HL-60 (cell line): ENCODE measurements around the gene L3MBTL4.

Experiments used
- DNase-seq, 2 experiments: peaks; one replicate each; pipeline ENCODE4 v3.0.0-alpha.2; 2010 to 2020; ENCODE audit warnings: low read depth in 1 of 2, low spot score in 1 of 2
- H3K27ac ChIP-seq: fragments of 250-450 bp; sonication (Bioruptor Pico); replicated peaks from 2 replicates; pipeline ENCODE4 v1.5.1; 2020; ENCODE audit warnings: mild to moderate bottlenecking, moderate library complexity
- H3K27me3 ChIP-seq: fragments of 250-450 bp; sonication (Bioruptor Pico); 2 replicates; pipeline ENCODE4 v1.5.1; 2021; ENCODE audit warnings: mild to moderate bottlenecking, moderate library complexity; ENCODE audit not compliant: insufficient read depth, poor library complexity, severe bottlenecking
- H3K4me3 ChIP-seq: replicated peaks from 2 replicates; pipeline ENCODE4 v1.5.1; 2011; ENCODE audit warnings: mild to moderate bottlenecking, control low read depth, low read length; ENCODE audit not compliant: insufficient read depth
- GABPA ChIP-seq: IDR thresholded peaks from 2 replicates; pipeline ENCODE4 v1.6.1; 2012; ENCODE audit warnings: low read depth
- POLR2AphosphoS5 ChIP-seq: IDR thresholded peaks from 2 replicates; pipeline ENCODE4 v1.6.1; 2012; ENCODE audit warnings: low read depth
- SPI1 ChIP-seq: IDR thresholded peaks from 2 replicates; pipeline ENCODE4 v1.6.1; 2012; ENCODE audit warnings: low read depth, mild to moderate bottlenecking, borderline replicate concordance
- TF ChIP-seq, protein P1 (sequence below): IDR thresholded peaks from one replicate; pipeline ENCODE4 v1.5.1; 2011; ENCODE audit warnings: low read length, control low read depth, inconsistent platforms; ENCODE audit not compliant: insufficient read depth
- TF ChIP-seq, protein P2 (sequence below): IDR thresholded peaks from 2 replicates; pipeline ENCODE4 v1.6.1; 2012; ENCODE audit warnings: low read depth; ENCODE audit not compliant: insufficient replicate concordance

The L3MBTL4 gene

DNA sequence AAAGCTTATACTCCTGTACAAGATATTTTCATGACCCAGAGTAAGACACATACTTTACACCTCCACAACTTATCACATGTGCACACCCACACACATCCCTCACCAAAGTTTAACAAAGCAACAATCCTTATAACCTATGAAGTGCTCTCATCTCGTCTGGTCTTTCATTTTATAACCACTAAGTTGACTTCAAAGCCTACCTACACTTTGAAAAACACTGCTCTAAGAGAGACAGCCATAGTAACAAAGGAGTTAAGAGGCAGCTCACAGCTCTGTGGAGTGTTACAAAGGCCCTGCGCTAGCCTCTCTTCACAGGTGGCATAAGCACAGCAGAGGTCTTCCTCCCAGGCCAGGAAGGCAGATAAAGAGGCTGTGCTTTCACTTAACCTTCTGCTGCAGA lies 449.7 kb downstream of the L3MBTL4 start:
- H3K27ac ChIP-seq, result no peak overlapping the region
- TF ChIP-seq, protein P1, sequence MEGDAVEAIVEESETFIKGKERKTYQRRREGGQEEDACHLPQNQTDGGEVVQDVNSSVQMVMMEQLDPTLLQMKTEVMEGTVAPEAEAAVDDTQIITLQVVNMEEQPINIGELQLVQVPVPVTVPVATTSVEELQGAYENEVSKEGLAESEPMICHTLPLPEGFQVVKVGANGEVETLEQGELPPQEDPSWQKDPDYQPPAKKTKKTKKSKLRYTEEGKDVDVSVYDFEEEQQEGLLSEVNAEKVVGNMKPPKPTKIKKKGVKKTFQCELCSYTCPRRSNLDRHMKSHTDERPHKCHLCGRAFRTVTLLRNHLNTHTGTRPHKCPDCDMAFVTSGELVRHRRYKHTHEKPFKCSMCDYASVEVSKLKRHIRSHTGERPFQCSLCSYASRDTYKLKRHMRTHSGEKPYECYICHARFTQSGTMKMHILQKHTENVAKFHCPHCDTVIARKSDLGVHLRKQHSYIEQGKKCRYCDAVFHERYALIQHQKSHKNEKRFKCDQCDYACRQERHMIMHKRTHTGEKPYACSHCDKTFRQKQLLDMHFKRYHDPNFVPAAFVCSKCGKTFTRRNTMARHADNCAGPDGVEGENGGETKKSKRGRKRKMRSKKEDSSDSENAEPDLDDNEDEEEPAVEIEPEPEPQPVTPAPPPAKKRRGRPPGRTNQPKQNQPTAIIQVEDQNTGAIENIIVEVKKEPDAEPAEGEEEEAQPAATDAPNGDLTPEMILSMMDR, result no peak
- TF ChIP-seq, protein P2, sequence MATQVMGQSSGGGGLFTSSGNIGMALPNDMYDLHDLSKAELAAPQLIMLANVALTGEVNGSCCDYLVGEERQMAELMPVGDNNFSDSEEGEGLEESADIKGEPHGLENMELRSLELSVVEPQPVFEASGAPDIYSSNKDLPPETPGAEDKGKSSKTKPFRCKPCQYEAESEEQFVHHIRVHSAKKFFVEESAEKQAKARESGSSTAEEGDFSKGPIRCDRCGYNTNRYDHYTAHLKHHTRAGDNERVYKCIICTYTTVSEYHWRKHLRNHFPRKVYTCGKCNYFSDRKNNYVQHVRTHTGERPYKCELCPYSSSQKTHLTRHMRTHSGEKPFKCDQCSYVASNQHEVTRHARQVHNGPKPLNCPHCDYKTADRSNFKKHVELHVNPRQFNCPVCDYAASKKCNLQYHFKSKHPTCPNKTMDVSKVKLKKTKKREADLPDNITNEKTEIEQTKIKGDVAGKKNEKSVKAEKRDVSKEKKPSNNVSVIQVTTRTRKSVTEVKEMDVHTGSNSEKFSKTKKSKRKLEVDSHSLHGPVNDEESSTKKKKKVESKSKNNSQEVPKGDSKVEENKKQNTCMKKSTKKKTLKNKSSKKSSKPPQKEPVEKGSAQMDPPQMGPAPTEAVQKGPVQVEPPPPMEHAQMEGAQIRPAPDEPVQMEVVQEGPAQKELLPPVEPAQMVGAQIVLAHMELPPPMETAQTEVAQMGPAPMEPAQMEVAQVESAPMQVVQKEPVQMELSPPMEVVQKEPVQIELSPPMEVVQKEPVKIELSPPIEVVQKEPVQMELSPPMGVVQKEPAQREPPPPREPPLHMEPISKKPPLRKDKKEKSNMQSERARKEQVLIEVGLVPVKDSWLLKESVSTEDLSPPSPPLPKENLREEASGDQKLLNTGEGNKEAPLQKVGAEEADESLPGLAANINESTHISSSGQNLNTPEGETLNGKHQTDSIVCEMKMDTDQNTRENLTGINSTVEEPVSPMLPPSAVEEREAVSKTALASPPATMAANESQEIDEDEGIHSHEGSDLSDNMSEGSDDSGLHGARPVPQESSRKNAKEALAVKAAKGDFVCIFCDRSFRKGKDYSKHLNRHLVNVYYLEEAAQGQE, result no peak
- no peak for TF ChIP-seq GABPA
- TF ChIP-seq SPI1, result no peak
- no peak for TF ChIP-seq POLR2AphosphoS5
- no peak overlapping the region for H3K4me3 ChIP-seq
- no peaks in the 10 kb centered on the region for H3K27me3 ChIP-seq
- no peak for DNase-seq

DNA sequence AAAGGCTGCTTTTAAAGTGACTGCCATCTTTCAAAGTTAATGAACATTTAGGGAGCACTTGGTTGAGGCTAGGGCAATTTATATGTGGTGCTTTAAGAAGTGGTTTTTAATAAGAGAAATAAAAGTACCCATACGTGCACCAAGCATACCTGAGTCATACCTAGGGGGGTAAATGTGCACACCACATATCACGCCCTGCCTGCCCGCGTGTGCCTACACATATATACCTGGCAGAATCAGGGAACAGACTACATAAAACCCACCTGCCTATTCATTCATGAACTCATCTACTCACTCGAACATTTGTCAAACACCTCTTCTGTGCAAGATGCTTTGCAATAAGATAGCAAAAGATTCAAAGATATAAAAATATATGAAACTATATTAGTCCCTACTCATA lies 450.1 kb downstream of the L3MBTL4 start:
- Histone ChIP-seq H3K27ac (no peak overlapping the region), H3K27me3 (no peaks in the 10 kb centered on the region), H3K4me3 (no peak overlapping the region)
- no peak for TF ChIP-seq POLR2AphosphoS5
- no peak for TF ChIP-seq GABPA
- TF ChIP-seq, protein P2, result no peak
- TF ChIP-seq, protein P1, result no peak
- no peak for TF ChIP-seq SPI1
- DNase-seq, result no peak

DNA sequence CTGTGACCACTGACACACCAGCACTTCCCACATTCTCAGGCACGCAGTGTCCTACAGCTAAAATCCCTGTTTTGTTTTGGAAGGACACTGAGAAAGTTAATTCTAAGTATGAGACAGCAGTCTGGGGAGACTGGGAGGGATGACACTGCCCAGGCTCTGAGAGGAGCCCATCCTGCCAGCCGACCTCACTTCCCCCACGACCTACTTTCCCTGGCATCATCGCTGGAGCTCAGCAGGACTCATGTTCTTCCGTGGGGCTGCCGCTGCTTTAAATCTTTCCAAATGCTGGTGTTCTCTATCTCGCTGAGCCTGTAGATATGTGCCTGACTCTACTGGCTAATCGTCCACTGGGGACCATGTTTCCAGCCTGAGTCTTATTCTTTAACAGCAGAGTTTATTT lies 450.6 kb downstream of the L3MBTL4 start:
- no peak overlapping the region for H3K27ac ChIP-seq
- no peak for DNase-seq
- no peak overlapping the region for H3K4me3 ChIP-seq
- TF ChIP-seq GABPA, result no peak
- TF ChIP-seq, protein P1, result no peak
- no peak for TF ChIP-seq POLR2AphosphoS5
- no peak for TF ChIP-seq SPI1
- TF ChIP-seq, protein P2, result no peak
- no peaks in the 10 kb centered on the region for H3K27me3 ChIP-seq
